Stimulated activated CD8-positive, alpha-beta memory T cell treated with anti-CD3 and anti-CD28 coated beads, Interleukin-12 subunit alpha, Interleukin-12 subunit beta, amount 100 ng/mL, for 4 hours (primary cell): ENCODE results near the gene ITFG1.

Source experiments
- DNase-seq: peaks from one replicate; pipeline ENCODE4 v3.0.0-alpha.2; 2020; ENCODE audit warnings: low read depth

Gene ITFG1

DNA sequence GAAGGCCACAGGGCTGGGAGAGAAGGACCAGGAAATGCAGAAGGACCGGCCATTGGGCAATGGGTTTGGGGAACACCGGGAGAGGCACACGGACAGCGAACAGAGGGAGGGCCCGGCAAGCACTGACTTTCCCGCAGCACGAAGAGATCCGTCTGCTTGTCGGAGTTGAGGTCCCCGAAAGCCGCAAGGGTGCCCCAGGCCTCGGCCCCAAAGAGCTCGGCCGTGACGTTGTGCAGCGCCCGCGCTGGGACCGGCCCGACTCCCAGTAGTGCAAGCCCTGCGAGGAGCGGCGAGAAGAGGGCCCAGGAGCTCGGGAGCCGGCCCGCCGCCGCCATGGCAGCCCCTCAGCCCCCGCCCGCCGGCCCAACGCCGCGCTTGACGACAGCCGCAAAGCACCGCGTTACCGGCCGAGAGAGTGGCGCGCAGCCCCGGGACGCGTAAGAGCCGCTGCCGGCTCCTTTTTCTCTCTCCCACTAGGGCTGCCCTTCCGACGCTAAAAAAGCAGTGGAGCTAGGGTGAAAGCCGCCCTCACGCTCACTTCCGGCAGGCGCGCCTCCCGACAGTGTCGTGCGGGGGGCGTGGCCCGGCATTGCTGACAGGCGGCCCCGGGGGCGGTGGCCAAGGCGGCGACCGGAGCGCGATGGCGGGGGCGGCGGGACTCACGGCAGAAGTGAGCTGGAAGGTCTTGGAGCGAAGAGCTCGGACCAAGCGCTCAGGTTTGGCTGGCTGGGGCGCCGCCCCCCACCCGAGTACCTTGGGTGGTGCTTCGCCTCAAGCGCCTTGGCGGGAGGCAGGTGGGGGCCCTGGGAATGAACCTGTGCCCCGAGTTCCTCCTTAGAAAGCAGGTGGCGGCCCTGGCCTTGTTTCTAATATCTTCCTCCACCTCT is at the start of gene ITFG1, which contains the start of gene PHKB:
Gene ITFG1 (minus strand): TSS at position 353 of the 887 bp plus-strand sequence. CDS start 18 bp downstream, at position 335.
Gene PHKB (plus strand): TSS at position 621 of the 887 bp plus-strand sequence. CDS start 20 bp downstream, at position 641.
- DNase-seq, result peak; percentile 94

DNA sequence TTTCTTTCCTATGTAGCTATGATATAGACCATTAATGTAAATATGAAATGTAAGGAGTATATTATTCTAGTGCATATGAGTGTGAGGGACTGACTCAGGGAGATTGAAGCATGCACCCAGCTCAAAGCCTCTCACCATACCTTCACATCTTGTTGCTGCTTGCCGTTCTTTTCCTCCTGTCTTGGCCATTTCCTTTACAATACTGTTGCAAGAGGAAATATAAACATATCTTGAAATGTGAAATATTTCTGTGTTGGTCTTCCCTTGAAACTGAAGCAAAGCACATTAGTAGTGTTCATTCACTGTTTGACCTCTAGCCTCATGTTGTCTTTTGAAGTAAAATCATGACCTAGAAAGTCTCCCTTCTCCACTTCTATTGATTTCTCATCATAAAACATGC is 46.8 kb upstream of the ITFG1 start:
- DNase-seq, result no peak

DNA sequence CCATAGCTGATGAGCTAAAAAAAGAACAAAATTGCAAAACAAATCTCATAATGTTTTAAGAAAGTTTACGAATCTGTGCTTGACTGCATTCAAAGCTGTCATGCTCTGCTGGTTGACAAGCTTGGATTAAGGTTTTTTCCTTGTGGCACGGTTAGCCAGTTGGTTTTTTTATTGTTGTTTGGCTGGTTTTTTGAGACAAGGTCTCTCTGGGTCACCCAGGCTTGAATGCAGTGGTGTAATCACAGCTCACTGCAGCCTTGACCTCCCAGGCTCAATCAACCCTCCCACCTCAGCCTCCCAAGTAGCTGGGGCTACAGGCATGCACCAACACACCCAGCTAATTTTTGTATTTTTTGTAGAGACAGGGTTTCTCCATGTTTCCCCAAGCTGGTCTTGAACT is 45.9 kb upstream of the ITFG1 start:
- no peak for DNase-seq

DNA sequence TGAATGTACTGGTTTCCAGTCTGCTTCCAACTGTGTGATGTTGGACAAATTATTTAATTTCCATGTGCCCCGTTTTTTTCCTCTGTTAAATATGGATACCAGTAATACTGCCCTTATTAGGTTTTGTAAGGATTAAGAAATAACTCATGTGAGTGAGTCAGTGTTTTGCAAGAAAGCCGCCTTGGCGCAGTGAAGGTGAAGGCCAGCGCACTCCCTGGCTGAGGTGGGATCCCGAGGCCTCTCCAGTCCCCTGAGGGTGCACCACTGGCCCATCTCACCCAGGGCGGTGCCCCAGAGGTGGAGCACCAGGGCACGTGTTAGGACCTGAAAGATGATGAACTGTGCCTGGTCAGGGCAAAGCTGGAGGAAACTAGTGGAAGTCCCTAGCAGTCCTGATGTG is 43.7 kb upstream of the ITFG1 start:
- DNase-seq, result no peak

DNA sequence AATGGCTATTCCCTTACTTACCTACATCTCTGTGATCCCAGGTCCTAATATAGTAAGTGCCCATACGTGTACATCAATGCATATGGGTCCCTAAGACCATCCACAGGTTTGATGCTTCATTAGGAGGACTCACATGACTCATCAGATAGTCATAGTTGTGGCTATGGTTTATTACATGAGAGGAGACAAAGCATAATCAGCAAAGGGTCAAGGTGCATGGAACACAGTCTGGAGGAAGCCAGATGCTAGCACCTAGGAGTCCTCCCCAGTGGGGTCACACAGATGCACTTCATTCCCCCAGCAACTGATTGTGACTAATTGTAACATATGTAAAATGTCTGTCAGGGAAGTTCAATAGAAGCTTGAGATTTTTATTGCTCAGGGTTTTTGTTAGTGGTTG is 43.1 kb upstream of the ITFG1 start:
- no peak for DNase-seq

DNA sequence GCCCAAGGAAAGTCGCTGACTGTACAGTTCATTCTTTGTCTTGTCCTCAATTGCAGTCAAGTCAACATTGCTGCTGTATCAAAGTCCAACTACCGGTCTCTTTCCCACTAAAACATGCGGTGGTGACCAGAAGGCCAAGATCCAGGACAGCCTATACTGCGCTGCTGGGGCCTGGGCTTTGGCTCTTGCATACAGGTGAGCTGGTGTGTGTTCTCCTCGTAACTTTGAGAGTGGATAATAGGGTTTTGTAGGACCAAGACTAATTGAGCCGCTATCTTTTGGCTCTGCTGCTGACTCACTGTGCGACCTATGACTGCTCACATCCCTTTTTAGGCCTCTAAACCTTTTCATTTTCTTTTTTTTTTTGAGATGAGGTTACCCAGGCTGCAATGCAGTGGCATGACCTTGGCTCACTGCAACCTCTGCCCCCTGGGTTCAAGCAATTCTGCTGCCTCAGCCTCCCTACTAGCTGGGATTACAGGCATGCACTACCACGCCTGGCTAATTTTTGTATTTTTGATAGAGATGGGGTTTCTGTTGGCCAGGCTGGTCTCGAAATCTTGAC is 38.9 kb upstream of the ITFG1 start:
- no peak for DNase-seq

DNA sequence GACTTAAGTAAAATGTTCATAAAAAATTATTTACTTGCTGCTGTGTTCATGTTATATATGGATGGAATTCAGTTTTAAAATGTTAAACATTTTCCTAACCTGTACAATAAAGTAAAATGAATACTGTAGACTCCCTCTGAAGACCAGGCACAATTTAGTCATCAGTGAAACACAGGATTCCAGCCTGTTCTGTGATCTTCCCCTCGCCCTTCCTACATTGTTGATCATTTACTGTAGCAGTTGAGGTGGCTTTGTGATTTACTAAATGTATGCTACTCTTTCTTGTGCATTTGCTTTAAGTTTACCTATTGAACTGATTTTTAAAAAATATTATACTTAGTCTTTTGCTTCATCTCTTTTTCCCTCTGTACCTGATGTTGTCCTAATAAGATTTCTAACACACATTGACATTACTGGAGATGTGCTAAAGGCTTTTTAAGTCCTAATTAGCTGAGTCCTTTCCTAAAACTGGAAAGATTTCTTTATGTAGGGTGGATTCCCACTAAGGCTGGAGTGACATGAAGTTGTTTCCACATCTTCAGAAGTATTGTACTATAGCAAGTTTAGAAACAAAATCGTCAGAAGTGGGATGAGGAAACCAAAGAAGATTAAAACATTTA is 38.3 kb upstream of the ITFG1 start:
- DNase-seq, result no peak

DNA sequence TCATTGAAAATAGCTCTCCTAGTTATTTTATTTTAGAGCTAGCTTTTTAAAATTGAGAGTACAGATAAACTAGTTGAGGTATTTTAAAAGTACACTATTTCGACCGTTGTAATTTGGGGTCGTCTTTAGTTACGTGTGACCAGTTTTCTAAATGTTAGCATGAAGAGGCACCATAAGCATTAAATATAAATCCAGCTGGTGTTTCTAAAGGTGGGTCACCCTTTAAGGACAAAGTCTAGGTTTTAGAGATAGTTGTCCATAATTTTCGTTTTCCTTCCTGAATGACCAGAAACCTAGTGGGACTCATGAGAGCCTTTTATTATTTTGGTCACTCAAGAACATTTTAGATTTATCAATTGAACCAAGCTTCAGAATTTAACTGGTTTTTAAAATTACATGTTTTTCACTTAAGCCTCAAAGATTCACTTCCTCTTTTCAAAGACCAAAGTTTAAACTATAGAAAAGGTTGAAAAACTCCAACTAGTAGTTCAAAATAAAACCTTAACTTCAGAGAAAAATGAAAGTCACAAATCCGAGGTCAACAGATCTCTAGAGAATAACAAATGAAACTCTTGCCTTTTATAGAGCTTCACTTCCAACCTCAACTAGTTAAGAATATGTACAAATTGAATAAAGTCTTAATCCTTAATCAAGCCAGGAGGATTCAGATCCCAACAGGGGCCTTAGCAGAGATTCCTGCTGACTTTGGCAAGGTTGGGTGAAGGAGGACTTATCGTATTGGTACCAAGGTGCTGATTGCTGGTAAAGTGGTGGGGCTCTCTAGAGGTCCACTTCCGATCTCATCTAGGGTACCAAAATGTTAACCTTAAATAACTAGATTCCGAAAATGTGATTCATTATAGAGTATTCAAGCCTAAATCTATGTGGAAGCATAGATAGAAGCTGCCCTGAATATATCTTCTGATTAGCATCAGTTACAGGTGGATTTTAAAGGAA is 32.8 kb upstream of the ITFG1 start:
- DNase-seq, result no peak

DNA sequence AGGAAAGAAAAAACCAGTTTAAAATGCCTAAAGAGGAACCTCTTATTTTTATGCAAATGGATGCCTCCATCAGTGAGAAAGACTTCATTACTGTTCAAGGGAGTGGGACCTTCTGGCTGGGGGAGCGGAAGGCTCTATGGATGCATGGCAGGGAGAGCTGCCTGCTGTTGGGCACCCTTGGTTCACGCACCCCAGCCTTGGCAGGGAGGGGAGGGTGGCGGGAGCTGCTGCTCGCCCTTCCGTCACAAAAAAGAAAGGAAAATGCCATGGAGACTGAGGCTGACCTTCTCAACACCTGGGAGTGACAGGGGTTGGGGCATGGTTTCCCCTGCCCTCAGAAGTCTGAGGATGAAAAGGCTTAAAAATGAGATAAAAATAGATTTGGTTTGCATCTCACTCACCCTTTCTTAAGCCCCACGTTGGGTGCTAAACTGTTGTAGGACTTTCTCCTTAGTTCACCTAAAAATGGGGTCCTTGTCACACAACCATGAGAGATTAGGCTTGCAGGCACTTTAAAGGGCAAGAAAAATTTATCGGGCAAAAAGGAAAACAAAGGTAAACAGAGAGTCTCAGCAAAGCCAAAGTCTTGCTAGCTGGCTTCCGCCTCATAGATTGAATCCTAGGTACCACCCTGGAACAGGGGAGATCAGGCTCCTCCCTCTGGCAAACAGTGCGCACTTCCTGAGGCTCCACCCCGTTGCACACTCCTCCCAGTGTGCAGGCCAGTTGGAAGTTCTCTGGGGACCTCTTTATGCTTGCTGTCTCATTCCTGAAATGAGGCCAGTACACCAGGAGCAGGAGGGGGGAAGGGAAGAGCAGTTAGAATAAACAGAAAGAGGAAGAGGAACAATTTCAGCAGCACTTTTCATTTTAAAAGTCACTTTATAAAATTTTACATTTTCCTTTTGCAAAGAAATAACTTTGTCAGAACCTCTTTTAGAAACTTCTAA is 31.8 kb upstream of the ITFG1 start:
- no peak for DNase-seq

DNA sequence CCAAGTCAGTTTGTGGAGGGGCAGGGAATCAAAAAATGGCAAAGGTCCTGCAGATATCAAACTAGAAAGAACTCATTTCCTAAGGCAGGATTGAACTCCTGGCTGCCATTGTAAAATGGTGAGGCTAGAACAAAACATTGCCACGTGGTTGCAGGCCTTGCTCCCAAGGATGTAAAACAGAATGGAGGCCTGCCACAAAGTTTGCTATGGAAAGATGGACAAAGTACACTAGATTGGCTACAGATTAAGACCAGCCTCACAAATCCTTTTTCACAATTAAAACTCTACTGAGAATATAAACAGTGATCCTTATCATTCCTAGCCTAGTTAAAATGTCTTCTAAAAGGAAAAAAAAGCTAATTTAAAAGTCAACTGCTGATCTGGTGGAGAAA is 31.2 kb upstream of the ITFG1 start:
- DNase-seq, result no peak

DNA sequence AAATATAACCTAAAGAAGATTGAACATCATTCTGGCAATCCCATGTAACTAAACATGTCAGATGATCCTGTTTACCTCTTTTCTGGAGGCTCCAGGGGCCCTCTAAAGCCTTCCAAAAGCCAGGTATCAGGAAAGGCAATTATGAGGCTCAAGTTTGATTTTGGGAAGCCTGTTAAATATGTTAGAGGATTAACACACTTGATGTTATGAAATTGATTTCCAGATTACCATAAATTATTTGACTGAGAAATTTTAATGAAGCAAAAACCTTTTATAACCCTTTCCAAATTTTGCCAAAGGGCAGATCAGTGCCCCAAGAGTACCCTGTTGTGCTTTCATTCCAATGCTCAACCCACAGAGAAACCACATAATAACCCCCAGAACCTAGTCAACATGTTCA is 29.6 kb upstream of the ITFG1 start:
- DNase-seq, result no peak

DNA sequence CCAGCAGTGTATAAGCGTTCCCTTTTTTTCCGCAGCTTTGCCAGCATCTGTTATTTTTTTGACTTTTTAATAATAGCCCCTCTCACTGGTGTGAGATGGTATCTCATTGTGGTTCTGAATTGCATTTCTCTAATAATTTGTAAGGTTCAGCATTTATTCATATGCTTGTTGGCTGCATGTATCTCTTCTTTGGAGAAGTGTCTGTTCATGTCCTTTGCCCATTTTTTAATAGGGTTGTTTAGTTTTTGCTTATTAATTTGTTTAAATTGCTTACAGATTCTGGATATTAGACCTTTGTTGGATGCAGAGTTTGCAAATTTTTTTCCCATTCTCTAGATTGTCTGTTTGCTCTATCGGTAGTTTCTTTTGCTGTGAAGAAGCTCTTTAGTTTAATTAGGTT is 27.2 kb upstream of the ITFG1 start:
- no peak for DNase-seq

DNA sequence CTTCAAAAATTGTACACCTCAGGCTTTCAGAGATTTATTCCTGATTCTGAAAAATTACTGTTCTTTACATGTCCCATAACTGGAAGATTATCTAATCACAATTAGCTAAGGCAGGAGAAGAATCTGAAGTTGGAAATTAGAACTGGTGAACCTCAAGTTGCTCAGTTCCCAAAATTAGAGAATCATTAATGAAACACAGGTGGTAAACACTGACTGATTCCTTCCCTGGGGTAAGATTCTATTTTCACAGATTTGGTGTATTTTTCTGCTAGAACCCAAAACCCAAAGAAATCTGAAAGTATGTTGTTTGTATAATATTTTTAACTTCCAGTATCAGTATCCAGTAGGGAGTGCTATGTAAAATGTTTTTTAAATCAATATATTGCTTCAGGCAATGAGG is 26.0 kb upstream of the ITFG1 start:
- DNase-seq, result no peak

DNA sequence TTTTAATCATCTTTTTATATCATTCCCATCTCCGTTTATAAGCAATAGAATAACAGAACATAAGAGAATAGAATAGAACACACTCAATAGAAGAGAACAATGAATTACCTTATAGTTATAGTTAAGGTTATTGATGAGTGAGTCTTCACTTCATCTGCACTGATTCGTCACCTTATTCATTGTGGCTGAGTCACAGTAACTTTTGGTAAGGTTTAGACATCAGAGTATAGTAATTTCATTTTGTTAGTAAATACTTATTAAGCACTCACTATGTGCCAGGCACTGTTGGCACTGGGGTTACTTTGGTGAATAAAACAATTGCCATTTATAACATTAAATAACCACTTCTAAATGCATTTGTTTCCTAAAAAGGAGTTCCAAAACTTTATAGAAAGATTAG is 22.8 kb upstream of the ITFG1 start:
- DNase-seq, result no peak

DNA sequence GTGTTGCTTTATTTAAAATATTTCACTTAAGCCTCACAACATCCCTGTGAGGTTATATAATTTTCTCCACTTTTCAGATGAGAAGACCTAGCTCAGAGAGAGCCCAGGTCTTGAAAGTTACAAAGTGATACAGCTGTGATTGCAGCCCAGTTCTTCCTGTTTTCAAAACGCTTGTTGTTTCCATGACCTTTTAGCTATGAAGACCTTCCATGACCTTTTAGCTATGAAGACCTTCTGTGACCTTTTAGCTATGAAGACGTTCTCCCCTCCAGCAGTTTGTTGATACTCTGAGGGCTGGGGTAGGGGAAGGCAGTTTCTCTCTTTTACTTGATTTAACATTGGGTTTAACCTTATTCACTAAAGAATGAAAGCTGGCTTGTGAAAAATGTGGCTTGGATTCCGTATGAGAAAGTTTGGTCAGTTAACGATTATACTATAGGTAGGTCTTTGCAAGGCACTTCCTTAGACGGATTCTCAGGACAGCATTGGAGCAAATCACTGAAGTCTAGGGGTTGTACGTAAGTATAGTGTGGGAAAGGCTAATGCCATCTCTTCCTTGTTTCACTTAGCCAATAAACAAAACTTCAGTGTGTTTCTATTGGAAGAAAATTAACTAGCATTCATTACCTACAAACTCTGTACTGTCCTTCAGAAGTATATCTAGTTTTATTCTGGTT is 21.0 kb upstream of the ITFG1 start:
- DNase-seq, result no peak

DNA sequence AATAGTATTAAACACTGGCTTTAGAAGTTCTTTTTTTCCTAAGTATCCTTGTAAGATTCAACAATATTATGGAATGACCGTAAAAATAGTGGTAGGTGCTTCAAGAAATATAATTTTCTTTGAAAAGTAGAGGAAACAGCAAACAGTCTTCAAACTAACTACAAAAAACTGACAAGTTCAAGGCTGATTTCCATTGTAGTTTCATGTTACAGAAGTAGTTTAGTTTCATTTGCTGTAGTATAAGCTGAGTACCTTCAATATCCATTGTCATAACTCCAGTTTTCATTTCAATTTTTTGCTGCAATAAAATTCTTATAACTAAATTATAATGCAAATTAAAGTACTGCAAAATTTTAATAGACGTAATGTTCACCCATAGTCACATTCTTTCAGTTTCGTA is 19.5 kb upstream of the ITFG1 start:
- no peak for DNase-seq

DNA sequence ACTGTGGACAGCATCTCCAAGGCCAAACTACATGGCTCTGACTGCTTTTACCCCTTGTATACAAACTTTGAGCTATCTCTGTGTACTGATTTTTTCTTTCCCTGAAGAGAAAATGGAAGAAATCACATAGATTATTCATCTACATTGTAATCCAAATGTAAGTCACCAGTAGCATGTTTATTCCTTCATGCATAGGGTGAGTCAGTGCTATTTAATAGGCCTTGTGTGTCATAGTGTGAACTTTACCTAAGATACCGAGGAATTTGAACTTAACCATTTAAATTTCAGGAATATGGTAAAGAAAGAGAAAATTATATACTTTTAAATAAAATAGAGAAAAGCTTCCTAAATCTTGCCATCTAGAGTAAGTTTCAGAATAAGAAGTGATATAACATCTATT is 16.8 kb upstream of the ITFG1 start:
- DNase-seq, result no peak

DNA sequence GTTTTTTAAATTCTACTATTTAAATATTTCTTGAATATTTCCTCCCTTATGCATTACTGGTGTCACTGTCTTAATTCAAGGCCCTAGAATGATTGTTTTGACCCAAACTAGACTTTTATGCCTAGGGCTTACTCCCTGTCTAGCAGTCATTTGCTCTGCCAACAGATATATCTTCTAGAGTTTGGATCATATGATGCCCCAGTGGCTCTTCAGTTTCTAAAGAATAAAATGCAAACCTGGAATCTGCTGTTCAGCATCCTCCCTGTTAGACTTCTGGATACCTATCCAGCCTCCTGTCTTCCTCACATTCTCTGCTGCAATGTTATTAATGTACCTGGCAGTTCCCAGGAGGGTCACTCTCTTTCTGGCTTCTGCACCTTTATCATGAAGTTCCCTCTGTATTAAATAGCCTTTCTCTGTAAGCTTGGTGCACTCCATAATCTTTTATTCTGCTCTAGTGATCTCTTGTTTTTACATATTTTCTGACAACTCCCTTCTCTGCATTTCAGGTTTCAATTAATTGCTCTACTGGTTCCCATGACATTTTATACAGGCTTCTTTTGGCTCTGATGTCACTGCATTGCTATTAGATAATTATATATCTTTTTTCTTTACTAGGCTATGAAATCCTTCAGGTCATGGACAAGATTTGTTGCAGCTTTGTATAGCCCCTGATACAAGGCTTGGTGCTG is 15.9 kb upstream of the ITFG1 start:
- no peak for DNase-seq

DNA sequence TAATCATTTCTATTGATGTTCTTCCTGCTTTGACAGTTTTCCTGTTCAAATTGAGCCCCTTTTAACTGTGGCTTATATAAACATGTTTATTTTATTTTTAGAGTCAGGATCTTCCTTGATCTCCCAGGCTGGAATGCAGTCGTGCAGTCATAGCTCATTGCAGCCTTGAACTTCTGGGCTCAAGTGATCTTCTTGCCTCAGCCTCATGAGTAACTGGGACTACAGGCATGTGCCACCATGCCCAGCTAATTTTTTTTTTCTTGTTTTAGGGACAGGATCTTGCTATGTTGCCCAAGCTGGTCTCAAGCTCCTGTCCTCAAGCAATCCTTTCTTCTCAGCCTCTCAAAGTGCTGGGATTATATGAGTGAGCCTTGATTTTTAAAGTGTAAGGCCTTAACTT is 14.9 kb upstream of the ITFG1 start:
- no peak for DNase-seq

DNA sequence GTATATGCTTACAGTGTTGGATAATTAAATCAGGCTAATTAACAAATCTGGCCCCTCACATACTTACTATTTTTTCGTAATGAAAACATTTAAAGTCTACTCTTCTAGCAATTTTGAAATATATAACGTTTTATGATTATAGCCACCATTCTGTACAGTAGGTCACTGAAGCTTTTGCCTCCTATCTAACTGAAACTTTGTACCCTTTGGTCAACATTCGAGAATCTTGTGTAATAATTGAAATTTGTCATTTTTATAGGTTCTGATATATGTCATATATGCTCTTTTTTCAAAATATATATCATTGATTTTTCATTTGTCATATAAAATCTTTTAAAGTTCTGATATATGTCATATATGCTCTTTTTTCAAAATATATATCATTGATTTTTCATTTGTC is 12.9 kb upstream of the ITFG1 start:
- DNase-seq, result no peak
